HG03103 (cell line): ENCODE data around the gene CIB2.

Source experiments
- ATAC-seq: cut with Tn5 transposase; IDR thresholded peaks from one replicate; pipeline ENCODE4 v1.9.1; 2021; ENCODE audit warnings: low read depth; ENCODE audit not compliant: unreplicated experiment

CIB2 gene

DNA sequence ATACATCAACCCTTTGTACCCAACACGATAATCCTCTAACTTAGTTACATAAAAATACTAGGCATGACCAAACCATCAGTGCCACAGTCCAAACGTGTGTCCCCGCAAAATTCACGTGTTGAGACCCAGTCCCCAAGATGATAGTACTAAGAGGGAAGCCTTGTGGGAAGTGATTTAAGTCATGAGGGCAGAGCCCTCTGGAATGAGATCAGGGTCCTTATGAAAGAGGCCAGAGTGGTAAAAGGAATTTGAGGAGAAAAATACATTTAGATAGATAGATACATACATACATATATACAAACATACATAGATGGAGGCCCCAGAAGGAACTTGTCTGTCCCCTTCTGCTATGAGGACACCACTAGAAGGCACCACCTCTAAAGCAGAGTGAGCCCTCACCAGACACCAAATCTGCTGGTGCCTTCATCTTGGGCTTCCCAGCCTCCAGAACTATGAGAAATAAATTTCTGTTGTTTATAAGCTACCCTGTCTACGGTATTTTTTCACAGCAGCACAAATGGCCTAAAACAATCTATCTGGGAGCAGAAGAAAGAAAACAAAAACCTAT lies 61.7 kb downstream of the CIB2 start:
- ATAC-seq = no peak

DNA sequence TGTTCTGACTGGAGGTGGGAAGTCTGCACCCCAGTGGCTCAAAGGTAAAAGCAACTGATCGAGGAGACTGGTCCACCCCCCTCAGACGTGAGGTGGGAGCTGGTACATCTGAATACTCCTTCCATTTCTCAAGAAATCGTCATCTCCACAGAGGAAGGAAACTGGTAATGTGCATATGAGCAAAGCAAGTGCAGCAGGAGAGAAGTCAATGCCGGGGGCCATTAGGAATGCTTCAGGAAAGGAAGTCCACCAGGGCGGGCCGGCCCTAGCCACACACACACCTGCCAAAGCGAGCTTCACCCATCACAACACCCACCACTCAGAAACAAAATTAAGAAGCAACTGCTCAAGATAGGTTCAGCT lies 62.2 kb downstream of the CIB2 start:
- no peak for ATAC-seq

DNA sequence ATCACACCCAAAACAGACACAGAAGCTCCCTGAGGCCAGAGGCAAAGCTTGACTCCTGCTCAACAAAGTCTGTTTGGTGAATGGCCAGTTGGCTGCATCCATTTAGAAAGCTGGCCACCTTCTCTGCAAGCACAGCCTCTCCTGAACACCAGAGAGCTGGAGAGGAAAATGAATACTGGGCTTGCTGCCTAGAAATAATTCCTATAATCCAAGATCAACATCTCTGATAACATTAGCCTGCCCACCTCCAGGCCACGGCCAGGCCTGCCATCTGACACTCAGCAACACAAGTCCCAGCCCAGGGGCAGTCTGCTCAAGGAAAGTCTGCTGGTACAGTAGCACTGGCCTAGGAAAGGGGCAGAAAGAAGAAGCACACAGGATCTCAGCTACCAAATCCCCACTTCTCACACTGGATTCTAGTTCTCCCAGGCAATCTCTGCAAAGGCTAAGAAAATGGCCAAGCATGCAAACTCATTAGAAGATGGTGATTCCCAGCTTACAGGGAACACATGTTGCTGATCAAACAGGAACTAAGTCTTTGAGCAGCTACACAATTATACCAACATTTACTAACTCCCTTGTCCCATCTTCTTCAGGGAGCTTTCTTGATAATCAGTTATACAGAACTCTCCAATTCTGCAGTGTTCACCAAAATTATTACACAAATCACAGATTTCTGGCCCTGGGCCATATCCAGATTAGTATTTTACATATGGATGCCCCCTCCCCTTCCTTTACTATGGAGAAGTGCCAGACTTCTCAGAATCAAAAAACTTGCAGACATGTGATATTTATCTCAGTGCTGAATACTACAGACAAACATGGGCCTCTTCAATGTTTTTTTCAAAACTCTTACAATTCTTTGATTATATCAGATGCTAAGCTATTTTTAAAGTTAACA lies 63.7 kb downstream of the CIB2 start:
- ATAC-seq = no peak

DNA sequence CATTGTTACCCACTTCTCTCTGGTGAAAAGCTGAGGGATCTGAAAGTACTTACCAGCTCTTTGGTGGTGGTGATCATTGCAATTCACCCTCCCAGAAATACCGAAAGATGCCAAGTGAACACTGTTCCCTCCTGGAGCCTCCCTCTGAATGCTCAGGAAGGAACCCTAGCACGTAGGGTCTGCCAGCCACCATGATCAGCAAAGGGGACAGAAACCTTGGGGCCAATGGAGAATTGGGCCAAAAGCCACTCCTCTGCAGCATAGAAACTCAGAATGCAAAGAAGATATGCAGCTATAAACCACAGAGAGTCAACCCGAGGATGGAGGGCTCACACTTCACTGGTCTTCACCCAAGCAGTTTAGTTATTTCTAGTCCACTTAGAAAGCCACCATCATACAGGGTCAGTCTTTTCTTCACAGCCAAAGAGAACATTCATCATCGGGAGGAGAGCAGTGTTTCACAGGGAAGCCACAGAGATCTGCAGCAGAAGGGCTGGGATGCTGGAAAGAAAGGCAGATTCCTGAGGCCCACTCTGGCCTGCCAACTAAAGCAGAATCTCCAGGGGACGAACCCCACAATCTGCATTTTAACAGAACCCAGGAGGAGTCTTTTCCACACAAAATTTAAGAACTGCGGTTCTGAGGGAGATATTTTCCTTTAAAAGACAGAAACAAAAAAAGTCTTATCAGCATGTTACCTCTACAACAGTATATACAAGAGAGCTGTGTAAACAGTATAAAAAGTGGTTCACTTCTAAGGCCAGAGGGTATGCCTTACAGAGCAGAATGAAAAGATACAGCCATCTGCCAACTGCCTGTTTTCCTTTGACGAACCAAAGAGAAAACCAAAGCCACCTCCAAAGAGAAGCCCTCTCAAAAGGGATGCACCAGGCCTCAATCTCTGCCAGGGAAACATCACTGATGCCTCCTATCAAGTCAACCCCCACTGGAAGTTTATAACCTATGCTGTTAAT lies 65.0 kb downstream of the CIB2 start:
- ATAC-seq = no peak

DNA sequence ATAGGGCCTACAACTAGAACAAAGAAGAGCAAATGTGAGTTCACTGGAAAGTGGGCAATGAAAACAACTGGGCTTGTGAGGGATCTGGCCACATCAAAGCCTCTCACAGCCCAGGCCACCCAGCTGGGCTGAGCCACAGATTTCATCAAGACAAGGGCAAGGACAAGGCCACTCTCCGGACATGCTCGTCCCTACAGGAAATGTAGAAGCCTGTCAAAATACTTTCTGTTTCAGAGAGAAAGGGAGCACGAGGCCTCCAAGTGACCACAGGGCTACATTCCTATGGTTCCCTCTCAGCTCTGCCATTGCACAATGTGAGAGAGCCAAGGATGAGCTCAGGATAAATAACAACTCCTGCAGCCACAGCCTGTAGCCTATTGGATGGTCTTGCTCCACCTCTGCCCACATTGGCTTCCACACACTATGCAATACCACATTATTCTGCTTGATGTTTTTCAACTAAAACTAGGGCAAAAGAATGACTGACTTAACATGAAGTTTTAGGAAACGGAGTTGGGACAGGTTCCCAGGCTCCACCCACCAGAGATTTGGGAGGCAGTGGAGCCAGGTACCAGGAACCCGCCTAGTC lies 65.9 kb downstream of the CIB2 start:
- no peak for ATAC-seq

DNA sequence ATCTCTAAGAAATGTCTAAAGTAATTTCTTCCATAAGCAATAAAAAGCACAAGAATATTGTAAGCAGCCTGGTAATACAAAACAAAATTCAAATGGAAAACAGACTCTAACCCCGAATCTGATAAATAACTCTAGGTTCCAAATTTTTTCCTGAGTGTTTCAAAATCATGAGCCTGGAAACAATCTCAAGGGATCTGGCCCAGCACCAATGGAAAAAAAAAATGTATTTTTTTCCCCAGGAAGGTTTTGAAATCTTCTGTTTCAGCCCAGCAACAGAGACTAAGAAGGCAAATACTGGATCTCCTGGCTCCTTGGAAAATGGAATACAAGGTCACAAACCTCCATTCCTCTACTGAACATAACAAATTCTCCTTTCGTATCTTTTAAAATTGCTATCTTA lies 66.7 kb downstream of the CIB2 start:
- ATAC-seq = no peak

DNA sequence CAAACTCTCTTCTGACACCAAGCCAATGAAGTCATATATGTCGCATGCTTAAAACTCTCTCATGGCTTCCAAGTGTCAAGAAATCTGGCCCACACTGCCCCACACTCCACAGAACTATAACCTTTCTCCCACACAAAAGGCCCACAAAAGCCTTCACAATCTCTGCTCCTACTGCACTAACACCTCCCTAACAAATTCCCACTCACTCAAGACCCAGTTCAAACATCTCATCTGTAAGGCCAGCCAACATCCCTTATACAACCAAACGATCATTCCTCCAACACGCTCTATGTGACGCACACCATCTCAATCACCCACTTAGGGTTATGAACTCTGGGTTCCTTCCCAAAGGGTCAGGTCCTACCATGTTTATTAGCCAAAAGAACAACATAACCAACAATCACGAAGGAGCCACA lies 67.3 kb downstream of the CIB2 start:
- ATAC-seq = no peak

DNA sequence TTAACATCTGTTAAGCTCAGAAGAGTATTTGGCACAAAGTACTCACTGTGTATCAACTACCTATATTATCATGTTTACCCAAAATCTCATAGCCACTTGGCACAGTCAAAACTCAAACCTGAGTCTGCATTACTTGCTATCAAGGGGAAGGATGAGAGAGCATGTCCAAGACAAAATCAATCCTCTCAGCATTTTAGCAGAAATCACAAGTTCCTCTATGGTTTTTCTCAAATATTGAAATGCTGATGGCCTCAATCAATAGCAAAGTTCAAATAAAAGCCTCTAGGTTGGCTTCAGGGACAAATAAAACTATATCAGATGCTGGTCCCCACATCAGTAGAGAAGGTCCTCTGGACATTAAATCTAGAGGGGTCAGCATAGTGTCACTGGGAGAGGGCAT lies 68.0 kb downstream of the CIB2 start:
- no peak for ATAC-seq

DNA sequence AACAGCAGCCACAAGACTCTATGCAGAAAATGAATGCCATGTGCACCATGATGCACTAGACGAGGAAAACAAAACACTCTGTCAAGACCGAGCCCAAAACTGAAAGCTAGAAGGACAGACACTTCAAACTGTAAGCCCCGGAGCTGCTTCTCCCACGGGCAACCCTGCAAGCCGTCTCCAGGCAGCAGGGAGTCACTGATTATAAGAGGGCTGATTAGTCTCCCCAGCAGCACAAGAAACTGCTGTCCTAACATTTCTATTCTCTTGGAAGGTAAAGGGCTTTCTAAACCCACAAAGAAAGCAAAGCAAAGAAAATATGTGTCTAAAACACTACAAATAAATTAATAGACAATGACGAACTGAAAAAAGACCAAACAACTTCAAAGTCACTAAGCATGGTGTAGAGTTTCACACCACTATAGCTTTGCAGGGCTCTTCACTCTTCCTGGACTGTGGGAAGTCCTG lies 69.2 kb downstream of the CIB2 start:
- ATAC-seq = no peak

DNA sequence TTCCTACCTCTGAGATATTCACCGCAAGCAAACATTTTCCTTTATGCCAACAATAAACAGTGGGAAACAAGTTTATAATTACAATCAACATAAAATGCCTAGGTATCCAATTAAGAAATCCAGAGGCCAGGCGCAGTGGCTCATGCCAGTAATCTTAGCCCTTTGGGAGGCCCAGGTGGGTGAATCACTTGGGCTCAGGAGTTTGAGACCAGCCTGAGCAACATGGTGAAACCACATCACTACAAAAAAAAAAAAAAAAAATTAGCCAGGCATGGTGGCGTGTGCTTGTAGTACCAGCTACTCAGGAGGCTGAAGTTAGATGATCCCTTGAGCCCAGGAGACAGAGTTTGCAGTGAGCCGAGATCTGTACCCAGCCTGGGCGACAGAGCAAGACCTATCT lies 71.0 kb downstream of the CIB2 start:
- ATAC-seq = no peak

DNA sequence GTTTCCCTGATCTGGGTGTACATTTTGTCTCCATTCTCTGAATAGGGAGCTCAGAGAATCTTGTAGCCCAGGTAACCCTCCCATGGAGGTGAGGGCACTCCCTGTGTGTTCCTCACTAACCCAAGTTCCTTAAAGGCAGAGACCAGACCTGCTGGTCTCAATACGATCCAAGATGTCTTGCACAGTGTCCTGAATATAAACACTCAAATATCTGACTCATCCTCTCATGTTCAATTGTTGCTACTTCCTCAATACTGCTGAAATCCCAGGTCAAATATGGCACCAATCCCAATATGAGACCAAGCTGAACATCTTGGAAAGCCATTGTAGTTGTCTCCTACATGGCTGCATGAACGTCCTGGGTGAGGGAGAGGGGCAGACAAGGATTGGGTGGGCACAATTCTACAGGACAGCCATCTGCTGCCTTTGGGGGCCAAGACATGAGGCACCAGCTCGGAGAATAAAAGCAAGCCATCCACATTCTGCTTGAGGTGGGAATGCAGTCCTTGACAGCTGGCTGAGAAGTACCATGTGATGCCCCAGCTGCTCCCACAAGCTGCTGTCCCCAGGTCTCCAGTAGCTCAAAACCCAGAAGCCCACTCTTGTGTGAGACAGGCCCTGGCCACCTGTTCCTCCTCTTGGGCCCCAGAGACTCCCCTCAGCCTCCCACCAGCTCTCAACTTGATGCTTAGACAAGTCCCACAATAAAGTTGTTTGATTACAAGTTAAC lies 72.0 kb downstream of the CIB2 start:
- ATAC-seq = no peak

DNA sequence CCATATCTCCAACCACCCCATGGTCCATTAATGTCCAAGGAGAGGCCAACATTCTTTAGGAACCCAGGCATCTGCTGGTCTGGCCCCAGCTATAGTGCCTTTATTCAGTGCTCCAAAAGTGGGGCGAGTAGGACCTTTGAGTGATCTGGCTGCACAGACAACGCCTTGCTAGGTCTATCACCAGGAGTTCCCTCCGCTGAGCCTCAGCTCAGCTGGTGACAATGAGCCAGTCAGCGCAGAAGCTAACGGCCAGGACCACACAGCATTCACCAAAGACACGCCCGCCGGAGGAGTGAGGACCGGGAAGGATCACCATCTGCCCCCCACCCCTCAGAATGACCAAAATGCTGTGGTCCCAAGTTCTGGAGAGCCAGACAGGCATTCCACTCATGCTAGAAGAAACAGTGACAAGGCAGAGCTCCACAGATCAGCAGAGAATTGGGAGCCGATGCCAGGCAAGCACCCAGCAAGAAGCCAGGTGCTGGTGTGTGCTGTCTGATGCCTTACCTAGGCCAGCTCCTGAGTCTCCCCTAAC lies 72.8 kb downstream of the CIB2 start:
- ATAC-seq = no peak

DNA sequence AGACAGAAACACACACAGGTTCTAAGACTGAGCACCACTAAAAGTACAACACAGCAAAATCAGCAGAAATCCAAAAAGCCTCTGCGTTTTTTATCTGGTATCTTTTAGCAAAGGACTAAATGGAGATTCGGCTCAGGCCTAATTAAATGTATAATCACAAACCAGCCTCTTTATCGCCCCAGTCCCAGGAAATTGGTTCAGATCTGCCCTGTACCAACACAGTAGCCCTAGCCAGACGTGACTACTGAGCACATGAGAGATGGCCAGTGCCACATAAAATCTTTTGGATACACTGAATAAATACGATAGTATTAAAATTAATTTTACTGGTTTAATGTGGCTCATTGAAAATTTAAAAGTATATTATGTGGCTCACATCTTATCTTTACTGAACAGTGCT lies 73.4 kb downstream of the CIB2 start:
- no peak for ATAC-seq

DNA sequence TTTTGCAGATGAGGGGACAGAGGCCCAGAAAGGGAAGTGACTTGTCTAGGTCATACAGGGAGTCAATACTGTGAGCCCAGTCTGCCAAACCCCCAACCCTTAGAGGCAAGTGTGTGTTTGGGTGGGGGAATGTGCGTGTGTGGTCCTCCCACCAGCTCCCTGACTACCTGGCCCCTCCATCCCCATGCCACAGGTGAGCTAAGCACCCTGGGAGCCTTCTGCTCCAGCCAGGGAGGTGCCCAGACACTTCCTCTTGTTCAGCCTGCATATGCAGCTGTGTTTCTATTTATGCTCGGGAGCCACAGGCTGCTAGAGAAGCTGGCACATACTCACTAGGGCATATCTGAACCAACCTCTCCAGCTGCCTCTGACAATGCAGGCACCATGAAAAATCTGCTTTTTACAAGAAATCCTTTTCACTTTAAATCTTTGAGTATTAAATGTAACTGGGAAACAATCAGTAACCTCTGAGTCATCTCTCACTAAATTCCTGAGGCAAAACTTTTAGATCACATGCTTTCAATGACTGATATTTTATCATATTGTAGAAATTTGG lies 74.5 kb downstream of the CIB2 start:
- ATAC-seq = no peak

DNA sequence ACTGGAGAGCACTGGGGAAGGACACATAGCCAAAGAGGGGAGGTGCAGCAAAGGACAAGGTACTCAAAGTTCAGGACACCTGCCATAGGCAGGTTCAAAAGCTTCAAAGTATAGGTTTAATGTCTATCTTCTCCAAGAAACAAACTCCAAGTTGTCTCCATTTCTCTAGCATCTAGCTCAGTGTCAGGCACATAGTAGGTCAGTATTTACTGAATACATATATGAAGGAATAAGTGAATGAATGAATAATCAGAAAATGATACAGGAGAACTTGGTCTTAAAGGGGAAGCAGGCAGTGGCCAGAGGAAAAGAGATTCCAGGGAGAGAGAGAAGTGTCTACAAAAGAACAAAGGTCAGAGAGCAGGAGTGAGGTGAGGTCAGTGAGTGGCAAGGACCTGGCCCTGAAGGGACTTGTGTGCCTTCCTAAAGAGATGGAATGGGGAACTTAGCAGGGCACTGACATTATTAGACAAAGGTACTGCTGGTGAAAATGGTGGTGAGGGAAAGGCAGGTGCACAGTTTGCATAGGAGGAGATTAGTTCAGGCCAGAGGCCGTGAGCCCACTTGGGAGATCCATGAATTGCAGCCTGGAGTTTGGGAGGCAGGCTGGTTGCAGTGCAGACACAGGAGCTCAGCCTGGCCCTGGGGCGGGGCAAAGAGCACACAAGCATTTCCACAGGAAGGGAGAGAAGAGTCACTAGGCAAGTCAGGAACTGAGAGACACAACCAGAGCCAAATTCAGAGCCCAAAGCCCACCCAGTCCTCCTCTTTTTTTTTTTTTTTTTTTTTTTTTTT lies 75.1 kb downstream of the CIB2 start:
- no peak for ATAC-seq

DNA sequence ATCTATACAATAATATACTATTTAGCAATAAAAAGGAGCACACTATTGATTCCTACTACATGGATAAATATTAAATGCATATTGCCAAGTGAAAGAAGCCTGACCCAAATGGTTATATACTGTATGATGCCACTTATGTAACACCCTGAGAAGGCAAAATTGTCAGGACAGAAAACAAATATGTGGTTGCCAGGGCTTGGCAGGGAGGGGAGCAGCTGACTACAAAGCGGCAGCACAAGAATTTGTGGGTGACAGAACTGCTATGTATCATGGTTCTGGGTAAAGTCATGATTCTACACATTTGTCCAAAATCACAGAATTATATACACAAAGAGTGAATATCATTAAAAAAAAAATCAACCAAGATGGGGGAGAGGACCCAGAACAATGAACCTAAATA lies 76.3 kb downstream of the CIB2 start:
- no peak for ATAC-seq
